ENCODE data around the gene PPP2R3A. TPM values are rescaled to one million over a fixed set of nuclear protein-coding genes. Genes with fewer than 3 reads are reported as not detected.

PPP2R3A gene
- total RNA-seq, 2 donors from 2014 or later, result 49.5 to 71.9 TPM

DNA sequence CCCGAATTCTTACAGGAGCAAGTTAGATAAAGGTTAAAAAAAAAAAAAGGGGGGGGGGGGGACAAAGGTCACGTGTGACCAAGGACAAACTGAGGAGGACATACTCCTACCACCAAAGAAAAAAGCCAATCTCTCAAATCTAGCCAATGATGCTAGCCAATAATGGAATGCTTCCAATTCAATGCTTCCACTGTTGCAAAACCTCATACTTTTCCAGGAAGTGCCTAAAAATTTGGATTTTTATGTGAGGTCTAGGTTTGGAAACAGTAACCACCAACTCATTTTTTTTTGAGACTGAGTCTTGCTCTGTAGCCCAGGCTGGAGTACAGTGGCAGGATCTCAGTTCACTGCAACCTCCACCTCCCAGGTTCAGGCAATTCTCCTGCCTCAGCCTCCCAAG is 219.2 kb downstream of the PPP2R3A start:
- TF ChIP-seq, protein P1, sequence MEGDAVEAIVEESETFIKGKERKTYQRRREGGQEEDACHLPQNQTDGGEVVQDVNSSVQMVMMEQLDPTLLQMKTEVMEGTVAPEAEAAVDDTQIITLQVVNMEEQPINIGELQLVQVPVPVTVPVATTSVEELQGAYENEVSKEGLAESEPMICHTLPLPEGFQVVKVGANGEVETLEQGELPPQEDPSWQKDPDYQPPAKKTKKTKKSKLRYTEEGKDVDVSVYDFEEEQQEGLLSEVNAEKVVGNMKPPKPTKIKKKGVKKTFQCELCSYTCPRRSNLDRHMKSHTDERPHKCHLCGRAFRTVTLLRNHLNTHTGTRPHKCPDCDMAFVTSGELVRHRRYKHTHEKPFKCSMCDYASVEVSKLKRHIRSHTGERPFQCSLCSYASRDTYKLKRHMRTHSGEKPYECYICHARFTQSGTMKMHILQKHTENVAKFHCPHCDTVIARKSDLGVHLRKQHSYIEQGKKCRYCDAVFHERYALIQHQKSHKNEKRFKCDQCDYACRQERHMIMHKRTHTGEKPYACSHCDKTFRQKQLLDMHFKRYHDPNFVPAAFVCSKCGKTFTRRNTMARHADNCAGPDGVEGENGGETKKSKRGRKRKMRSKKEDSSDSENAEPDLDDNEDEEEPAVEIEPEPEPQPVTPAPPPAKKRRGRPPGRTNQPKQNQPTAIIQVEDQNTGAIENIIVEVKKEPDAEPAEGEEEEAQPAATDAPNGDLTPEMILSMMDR (IDR thresholded peaks at IDR 0.05), result no peak

DNA sequence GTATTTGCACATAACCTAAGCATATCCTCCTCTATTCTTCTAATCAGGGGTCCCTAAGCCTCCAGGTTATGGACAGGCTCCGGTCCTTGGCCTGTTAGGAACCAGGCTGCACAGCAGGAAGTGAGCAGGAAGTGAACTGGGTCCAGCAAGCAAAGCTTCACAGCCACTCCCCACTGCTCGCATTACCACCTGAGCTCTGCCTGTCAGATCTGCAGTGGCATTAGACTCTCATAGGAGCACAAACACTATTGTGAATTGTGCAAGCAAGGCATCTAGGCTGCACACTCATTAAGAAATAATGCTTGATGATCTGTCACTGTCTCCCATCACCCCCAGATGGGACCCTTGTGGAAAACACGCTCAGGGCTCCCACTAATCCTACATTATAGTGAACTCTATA is 220.8 kb downstream of the PPP2R3A start:
- no peak overlapping the region for H3K4me3 ChIP-seq
- H3K27me3 ChIP-seq, result no peaks in the 10 kb centered on the region
- no peaks in the 10 kb centered on the region for H3K36me3 ChIP-seq
- no peaks in the 10 kb centered on the region for H3K9me3 ChIP-seq
- TF ChIP-seq, protein P1 (IDR thresholded peaks at IDR 0.05), result no peak
- peaks cover 0 to 74% of the 10 kb centered on the region in 2 donors for H3K4me1 ChIP-seq
- no peak for DNase-seq (ENCODE audit: low spot score)
- H3K27ac ChIP-seq, result no peak overlapping the region

More for the DNA sequence above, 219.2 kb downstream of the PPP2R3A start:
- no peak overlapping the region for H3K4me3 ChIP-seq
- DNase-seq (ENCODE audit: low spot score), result no peak
- no peak overlapping the region for H3K27ac ChIP-seq
- no peaks in the 10 kb centered on the region for H3K36me3 ChIP-seq
- peaks cover 0 to 63% of the 10 kb centered on the region in 2 donors for H3K4me1 ChIP-seq
- H3K9me3 ChIP-seq, result no peaks in the 10 kb centered on the region
- no peaks in the 10 kb centered on the region for H3K27me3 ChIP-seq

DNA sequence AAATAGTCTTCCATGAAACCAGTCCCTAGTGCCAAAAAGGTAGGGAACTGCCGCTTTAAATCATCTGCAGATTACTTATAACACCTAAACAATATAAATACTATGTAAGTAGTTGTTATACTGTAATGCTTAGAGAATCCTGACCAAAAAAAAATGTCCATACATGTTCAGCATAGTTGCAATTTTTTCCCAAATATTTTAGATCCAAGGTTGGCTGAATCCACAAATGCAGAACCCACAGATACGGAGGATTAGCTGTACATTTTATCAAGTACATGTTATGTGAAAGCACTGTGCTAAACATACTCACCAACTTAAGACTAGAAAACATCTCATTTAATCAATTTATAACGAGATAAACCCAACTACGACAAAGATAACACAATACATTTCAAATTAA is 221.3 kb downstream of the PPP2R3A start:
- H3K27me3 ChIP-seq, result no peaks in the 10 kb centered on the region
- H3K4me1 ChIP-seq, result peaks cover 0 to 75% of the 10 kb centered on the region in 2 donors
- no peak for DNase-seq (ENCODE audit: low spot score)
- H3K36me3 ChIP-seq, result no peaks in the 10 kb centered on the region
- no peaks in the 10 kb centered on the region for H3K9me3 ChIP-seq
- TF ChIP-seq, protein P1 (IDR thresholded peaks at IDR 0.05), result no peak
- no peak overlapping the region for H3K27ac ChIP-seq
- H3K4me3 ChIP-seq, result no peak overlapping the region

DNA sequence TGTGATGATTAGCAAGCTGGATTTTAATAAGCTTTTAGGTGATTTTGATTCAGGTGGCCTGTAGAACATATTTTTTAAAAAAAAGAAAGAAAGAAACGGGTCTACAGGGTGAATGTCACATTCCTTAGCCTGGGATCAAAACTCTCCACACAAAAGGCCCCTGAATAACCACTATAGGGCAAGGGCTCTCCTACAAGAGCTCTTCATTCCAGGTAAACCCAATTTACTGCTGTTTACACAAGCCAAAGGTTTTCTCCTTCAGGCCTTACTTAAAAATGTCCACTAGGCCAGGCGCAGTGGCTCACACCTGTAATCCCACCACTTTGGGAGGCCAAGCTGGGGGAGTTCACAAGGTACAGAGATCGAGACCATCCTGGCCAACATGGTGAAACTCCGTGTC is 222.3 kb downstream of the PPP2R3A start:
- Histone ChIP-seq H3K9me3 (no peaks in the 10 kb centered on the region), H3K4me1 (peaks cover 0 to 76% of the 10 kb centered on the region in 2 donors), H3K36me3 (no peaks in the 10 kb centered on the region), H3K4me3 (no peak overlapping the region), H3K27me3 (no peaks in the 10 kb centered on the region), H3K27ac (no peak overlapping the region)
- DNase-seq (ENCODE audit: low spot score), result no peak
- TF ChIP-seq, protein P1 (IDR thresholded peaks at IDR 0.05), result no peak

DNA sequence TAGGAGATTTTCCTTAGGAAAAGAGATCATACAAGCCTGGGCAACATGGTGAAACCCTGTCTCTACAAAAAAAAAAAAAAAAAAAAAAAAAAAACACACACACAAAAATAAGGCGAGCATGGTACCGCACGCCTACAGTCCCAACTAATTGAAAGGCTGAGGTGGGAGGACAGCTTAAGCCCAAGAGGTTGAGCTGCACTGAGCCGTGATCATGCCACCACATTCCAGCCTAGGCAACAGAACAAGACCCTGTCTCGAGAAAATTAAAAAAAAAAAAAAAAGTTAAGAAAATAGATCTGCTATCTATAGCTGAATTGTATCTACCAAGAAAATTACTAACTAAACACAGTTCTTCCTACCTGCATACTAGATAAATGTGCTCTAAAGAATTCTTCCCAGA is 223.5 kb downstream of the PPP2R3A start:
- H3K4me1 ChIP-seq, result peaks cover 0 to 78% of the 10 kb centered on the region in 2 donors
- no peak overlapping the region for H3K4me3 ChIP-seq
- H3K27ac ChIP-seq, result no peak overlapping the region
- H3K9me3 ChIP-seq, result no peaks in the 10 kb centered on the region
- no peaks in the 10 kb centered on the region for H3K27me3 ChIP-seq
- TF ChIP-seq, protein P1 (IDR thresholded peaks at IDR 0.05), result no peak
- no peaks in the 10 kb centered on the region for H3K36me3 ChIP-seq
- no peak for DNase-seq (ENCODE audit: low spot score)

Data from right atrium auricular region (tissue), 2 donors.